WERI-Rb-1 (cell line): ENCODE results near the gene PAF1.

ENCODE experiments used
- DNase-seq: peaks from one replicate; pipeline ENCODE4 v3.0.0-alpha.2; 2020
- H3K27ac ChIP-seq: fragments of 250-450 bp; sonication (Bioruptor Pico); 2 replicates; pipeline ENCODE4 v1.5.1; 2020; ENCODE audit warnings: mild to moderate bottlenecking, moderate library complexity
- H3K27me3 ChIP-seq: fragments of 250-450 bp; sonication (Bioruptor Pico); 2 replicates; pipeline ENCODE4 v1.5.1; 2021; ENCODE audit warnings: mild to moderate bottlenecking, low read depth, moderate library complexity; ENCODE audit not compliant: insufficient read depth, severe bottlenecking
- H3K36me3 ChIP-seq: fragments of 250-450 bp; sonication (Bioruptor Pico); 2 replicates; pipeline ENCODE4 v1.5.1; 2020; ENCODE audit warnings: mild to moderate bottlenecking, moderate library complexity
- H3K4me3 ChIP-seq: 2 replicates; pipeline ENCODE4 v1.5.1; 2011; ENCODE audit warnings: low read depth, mild to moderate bottlenecking, control low read depth, low read length
- H3K9me3 ChIP-seq: fragments of 250-450 bp; sonication (Bioruptor Pico); 2 replicates; pipeline ENCODE4 v1.5.1; 2021; ENCODE audit warnings: mild to moderate bottlenecking, moderate library complexity; ENCODE audit not compliant: severe bottlenecking
- TF ChIP-seq, protein P1 (sequence below): IDR thresholded peaks from 2 replicates; pipeline ENCODE4 v1.5.1; 2011; ENCODE audit warnings: low read depth, mild to moderate bottlenecking, control low read depth, inconsistent platforms, low read length

PAF1 gene

DNA sequence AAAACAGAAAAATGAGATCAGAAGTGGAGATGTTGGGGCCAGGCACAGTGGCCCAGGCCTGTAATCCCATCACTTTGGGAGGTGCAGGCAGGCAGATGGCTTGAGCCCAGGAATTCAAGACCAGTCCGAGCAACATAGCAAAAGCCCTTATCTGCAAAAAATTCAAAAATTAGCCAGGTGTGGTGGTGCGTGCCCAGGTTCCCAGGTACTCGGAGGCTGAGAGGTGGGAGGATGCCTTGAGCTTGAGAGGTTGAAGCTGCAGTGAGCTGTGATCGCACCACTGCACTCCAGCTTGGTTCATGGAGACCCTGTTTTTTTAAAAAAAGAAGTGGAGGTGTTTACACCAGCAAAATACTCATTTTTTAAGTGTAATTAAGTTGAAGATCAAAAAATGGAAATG, 9.2 kb upstream of the PAF1 start:
- Histone ChIP-seq H3K27ac (no peak overlapping the region), H3K27me3 (no peaks in the 10 kb centered on the region), H3K4me3 (no peak overlapping the region), H3K36me3 (peaks cover 9% of the 10 kb centered on the region), H3K9me3 (no peaks in the 10 kb centered on the region)
- no peak for DNase-seq
- TF ChIP-seq, protein P1, sequence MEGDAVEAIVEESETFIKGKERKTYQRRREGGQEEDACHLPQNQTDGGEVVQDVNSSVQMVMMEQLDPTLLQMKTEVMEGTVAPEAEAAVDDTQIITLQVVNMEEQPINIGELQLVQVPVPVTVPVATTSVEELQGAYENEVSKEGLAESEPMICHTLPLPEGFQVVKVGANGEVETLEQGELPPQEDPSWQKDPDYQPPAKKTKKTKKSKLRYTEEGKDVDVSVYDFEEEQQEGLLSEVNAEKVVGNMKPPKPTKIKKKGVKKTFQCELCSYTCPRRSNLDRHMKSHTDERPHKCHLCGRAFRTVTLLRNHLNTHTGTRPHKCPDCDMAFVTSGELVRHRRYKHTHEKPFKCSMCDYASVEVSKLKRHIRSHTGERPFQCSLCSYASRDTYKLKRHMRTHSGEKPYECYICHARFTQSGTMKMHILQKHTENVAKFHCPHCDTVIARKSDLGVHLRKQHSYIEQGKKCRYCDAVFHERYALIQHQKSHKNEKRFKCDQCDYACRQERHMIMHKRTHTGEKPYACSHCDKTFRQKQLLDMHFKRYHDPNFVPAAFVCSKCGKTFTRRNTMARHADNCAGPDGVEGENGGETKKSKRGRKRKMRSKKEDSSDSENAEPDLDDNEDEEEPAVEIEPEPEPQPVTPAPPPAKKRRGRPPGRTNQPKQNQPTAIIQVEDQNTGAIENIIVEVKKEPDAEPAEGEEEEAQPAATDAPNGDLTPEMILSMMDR: no peak

DNA sequence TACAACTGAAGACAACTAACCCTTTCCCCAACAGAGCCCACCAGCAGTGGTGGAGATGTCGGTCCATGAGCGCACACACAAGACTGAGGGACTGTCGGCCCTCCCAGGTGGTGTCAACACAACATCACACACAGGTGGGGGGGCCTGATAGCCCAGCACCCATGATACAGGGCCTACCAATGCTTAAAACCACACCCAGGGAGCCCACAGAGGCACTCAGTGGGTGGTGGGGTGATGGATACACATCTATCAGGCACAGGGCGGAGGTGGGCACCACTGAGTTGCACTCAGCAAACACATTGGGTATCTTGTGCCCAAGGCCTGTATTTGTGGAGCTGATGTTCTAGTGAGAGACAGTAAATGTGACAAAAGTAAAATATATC, 8.8 kb upstream of the PAF1 start:
- peaks cover 12% of the 10 kb centered on the region for H3K36me3 ChIP-seq
- no peak overlapping the region for H3K4me3 ChIP-seq
- no peaks in the 10 kb centered on the region for H3K27me3 ChIP-seq
- no peaks in the 10 kb centered on the region for H3K9me3 ChIP-seq
- no peak overlapping the region for H3K27ac ChIP-seq
- DNase-seq: no peak
- TF ChIP-seq, protein P1: no peak

DNA sequence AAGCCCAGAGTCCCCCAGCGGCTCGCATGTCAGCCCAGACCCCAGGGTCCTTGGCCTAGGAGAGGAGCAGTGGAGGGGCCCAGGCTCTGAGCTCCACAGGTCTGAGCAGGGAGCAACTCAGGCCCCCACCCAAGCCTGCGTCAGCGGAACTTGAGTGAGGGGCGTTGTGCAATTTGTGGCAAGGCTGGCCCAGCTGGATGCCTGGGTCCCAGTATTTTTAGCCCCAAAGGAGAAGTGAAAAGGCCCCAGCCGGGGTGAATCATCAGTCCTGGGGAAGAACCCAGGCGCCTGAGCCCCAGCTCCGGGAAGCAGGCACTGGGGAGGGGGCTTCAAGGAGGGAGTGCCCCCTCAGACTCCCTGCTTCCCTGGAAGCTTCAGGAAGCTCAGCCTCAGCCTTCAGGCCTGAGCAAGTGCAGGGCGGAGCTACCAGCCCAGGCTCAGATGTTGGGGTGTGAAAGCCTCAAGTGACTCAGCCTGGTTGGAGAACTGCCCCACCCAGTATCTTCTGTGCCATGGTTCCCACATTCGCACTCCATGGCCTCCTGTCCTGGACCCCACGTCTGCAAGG, 7.5 kb upstream of the PAF1 start:
- no peaks in the 10 kb centered on the region for H3K9me3 ChIP-seq
- H3K27me3 ChIP-seq: no peaks in the 10 kb centered on the region
- H3K27ac ChIP-seq: no peak overlapping the region; the same call in 1 of the 2 replicates
- no peak for DNase-seq
- no peak overlapping the region for H3K4me3 ChIP-seq
- peaks cover 20% of the 10 kb centered on the region for H3K36me3 ChIP-seq
- TF ChIP-seq, protein P1: no peak

DNA sequence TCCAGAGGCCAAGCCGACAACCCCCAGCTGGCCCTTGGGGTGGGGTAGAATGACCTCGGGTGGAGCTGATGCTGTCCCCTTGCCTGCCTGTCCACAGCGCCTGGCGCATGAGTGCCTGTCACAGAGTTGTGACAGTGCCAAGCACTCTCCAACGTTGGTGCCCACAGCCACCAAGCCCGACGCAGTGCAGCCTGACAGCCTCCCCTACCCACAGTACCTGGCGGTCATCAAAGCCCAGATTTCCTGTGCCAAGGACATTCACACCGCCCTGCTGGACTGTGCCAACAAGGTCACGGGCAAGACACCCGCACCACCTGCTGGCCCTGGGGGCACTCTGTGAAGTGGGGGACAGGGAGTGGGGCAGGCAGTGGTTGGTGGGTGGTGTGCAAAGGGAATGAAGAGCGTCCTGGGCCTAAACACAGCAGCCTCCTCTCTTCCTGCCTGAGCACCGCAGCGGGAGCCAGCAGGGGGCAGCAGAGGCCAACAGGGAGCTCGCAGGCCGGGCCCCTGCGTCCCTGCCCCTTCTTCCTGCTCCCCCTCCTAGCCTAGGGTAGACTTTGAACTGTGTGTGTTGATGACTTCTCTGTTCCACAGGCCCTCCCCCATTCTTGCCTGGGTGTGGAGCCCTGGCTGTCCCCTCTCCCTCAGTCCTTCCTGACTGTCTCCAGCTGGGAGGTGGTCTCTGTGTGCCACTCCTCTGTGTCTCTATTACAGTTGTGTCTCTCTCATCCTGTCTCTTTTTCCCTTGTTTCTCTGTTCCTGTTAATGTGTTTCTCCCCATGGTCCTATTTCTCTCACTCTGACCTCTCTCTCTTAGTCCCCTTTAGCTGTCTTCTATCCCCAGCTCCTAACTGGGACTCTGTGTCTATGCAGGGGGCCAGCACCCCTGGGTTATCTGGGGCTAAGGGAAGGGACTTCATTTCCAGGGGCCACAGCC, 6.7 kb upstream of the PAF1 start:
- no peak overlapping the region for H3K4me3 ChIP-seq
- DNase-seq: peak; percentile 81
- H3K27ac ChIP-seq: peak overlapping the region; percentile 20; the same call in 1 of the 2 replicates

DNA sequence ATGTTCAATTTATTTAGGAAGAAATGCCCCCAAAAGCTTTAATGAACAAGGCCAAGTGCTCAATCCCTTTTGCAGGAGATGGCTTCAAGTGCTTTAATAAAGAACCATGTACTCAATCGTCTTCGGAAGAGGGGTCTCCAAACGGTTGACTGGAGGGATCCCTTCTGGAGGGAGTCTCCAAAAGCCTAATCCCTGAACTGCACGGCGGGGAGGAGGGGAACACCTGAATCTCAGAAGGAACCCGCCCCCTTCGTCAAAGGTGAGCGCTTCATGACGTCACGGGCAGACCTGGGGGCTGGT, 505 bp downstream of the PAF1 start:
- no peak for DNase-seq
- peak overlapping the region; percentile 99 for H3K4me3 ChIP-seq
- peak overlapping the region; percentile 98 for H3K27ac ChIP-seq
- no peaks in the 10 kb centered on the region for H3K9me3 ChIP-seq
- TF ChIP-seq, protein P1: no peak
- peaks cover 57% of the 10 kb centered on the region for H3K36me3 ChIP-seq
- no peaks in the 10 kb centered on the region for H3K27me3 ChIP-seq

More for the DNA sequence above, 6.7 kb upstream of the PAF1 start:
- Histone ChIP-seq H3K9me3 (no peaks in the 10 kb centered on the region), H3K27me3 (no peaks in the 10 kb centered on the region), H3K36me3 (peaks cover 21% of the 10 kb centered on the region)
- TF ChIP-seq, protein P1: peak; percentile 97
